SH-SY5Y (cell line): ENCODE results near the gene YWHAE.

Experiments
- GATA2 ChIP-seq: IDR thresholded peaks from 2 replicates; pipeline ENCODE4 v1.6.1; 2011; ENCODE audit warnings: mild to moderate bottlenecking, low read depth, low read length
- GATA3 ChIP-seq: IDR thresholded peaks from 2 replicates; pipeline ENCODE4 v1.6.1; 2011; ENCODE audit warnings: low read depth, mild to moderate bottlenecking, low read length, moderate library complexity

DNA sequence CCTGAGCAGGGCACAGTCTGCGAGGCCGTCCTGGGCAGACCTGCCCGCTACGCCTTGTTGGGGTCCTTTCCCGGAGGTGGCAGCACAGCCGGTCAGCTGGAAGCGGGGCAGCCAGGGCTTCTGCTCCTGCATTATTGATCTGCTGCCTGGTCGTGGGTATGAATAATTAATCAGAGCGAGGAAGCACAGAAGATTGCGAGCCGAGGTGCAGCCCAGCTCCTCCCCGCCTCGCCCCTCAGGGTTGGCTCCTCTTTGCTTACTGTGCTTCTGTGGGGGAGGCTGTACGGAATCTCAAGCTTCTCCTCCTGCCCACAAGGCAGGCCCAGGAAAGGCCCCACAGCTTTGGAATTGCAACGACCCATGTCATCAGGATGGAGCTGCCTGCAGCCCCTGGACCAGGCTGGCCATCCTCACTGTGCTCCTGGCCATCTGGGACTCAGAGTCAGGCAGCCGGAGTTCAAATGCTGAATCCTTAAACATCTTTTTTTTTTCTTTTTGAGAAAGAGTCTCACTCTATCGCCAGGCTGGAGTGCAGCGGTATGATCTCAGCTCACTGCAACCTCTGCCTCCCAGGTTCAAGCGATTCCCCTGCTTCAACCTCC lies 95.0 kb downstream of the YWHAE start:
- no peak for TF ChIP-seq GATA2
- TF ChIP-seq GATA3: no peak
